DLD1 (cell line): Measurements from ENCODE around the gene ZNF225.
"Not testable (repeated sequence)": the region's sequence is repeated elsewhere in the genome, so short reads cannot be mapped to it uniquely, and the experiment has no call there.

Experiments used
- in situ Hi-C: cut with HindIII; loops from 2 replicates; pipeline ENCODE4 v1.10.0; 2017; ENCODE audit warnings: low sequenced_read_pairs

ZNF225 gene

DNA sequence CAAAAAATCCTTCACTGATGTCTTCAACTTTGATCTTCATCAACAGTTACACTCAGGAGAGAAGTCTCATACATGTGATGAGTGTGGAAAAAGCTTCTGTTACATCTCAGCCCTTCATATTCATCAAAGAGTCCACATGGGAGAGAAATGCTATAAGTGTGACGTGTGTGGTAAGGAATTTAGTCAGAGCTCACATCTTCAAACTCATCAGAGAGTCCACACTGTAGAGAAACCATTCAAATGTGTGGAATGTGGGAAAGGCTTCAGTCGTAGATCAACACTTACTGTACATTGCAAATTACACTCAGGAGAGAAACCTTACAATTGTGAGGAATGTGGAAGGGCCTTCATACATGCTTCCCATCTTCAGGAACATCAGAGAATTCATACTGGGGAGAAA is 43.3 kb downstream of the ZNF225 start:
- in situ Hi-C loops = no loop called here

DNA sequence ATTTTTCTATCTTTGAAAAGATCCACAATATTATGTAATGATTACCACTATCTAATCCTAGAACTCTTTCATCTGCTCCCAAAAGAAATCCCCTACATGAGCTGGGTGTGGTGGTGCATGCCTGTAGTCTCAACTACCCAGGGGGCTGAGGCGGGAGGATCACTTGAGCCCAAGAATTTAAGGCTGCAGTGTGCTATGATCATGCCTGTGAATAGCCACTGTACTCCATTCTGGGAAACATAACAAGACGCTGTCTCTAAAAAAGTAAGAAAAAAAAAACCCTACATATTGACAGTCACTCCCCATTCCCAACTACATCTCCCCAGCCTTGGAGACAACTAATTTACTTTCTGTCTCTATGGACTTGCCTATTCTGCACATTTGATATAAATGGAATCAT is 50.6 kb downstream of the ZNF225 start:
- in situ Hi-C loops = no loop called here

DNA sequence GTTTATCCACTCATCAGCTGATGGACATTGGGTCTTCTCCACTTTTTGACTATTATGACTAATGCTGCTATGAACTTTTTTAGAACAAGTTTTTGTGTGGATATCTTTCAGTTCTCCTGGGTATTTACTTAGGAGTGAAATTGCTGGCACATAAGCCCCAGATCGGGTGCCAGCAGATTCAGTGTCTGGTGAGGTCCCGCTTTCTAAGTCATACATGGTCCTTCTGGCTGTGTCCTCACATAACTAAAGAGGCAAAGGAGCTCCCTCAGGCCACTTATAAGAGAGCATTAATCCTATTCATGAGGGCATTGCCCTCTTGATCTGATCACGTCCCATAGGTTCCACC is 51.1 kb downstream of the ZNF225 start:
- in situ Hi-C loops = no loop called here

DNA sequence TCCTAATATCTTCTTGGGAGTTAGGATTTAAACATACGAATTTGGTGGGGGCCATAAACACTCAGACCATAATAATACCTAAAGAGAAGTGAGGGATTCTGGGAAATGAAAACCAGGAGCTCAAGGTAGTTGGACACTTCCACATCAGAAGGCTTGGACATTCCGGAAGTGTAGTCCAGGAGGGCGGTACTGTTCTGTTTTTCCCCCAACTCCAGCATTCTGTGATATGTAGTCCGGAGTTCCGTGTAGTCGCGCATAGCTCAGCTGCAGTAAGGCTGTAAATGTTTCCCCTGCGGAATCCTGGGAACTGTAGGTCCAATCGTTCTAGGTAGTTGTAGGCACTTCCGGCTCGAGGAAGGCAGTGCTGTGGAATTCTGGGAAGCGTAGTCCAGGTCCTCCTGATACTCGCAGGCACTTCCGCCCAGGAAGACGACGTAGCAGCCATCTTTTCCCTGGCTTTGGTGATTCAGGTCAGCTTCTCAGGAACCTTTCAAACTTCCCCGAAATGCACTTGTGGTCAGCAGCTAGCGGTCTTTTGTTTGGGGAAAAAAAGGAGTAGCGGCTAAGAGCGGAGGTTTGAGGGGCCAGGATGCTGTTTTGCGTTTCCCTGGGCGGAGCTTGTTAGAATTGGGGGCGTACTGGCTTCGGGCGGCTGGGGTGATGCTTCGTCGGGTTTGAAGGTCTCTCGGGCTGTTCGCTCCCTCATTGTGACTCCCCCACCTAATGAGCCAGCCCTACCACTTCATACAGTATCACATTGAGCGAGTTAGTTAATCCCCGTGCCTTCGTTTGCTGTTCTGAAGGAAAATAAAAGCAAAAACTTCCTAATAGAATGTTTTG is 51.7 kb downstream of the ZNF225 start, which contains the start of gene ZNF226:
ZNF226 (plus strand) TSS at position 428 of the 840 bp plus-strand sequence. CDS start 4,981 bp downstream, outside the sequence.
- in situ Hi-C loops = no loop called here

DNA sequence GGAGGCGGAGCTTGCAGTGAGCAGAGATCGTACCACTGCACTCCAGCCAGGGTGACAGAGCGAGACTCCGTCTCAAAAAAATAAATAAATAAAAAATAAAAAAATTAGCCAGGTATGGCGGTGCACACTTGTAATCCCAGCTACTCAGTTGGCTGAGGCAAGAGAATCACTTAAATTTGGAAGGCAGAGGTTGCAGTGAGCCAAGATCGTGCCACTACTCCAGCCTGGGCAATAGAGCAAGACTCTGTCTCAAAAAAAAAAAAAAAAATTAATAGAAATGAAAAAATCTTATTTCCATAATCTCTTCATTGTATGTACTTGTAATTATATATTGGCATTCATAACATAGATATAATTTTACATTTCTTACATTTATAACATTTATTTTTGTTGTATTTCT is 57.5 kb downstream of the ZNF225 start:
- in situ Hi-C loops = not testable (repeated sequence)

DNA sequence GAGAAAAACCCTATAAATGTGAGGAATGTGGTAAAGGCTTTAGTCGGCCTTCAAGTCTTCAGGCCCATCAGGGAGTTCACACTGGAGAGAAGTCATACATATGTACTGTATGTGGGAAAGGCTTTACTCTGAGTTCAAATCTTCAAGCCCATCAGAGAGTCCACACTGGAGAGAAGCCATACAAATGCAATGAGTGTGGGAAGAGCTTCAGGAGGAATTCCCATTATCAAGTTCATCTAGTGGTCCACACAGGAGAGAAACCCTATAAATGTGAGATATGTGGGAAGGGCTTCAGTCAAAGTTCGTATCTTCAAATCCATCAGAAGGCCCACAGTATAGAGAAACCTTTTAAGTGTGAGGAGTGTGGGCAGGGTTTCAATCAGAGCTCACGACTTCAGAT is 63.4 kb downstream of the ZNF225 start:
- in situ Hi-C loops = no loop called here

DNA sequence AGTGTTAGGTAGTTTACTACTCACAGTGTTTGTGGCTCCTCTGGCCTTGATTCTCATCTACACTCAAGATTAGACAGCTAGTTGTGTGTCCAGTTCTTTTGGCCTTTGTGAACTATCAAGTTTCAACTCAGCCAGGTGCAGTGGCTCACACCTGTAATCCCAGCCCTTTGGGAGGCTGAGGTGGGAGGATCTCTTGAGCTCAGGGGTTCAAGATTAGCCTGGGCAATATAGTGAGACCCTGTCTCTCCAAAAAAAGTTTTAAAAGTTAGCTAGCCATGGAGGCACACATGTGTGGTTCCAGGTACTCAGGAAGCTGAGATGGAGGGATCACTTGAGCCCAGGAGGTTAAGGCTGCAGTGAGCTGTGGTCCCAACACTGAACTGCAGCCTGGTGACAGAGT is 67.8 kb downstream of the ZNF225 start:
- in situ Hi-C loops = no loop called here

DNA sequence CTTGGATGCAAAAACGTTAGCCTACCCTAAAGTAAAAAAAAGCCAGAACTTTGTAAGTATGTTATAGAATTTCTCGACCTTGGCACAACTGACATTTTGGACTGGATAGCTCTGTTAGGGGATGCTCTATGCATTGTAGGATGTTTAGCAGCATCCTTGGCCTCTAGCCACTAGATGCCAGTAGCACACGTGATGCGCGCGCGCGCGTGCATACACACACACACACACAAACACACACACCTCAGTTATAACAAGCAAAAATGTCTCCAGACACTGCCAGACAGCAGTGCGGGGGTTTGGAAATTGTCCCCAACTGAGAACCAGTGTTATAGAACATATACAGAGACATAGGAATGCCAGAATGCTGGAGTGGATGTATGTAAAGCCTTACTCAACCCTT is 68.9 kb downstream of the ZNF225 start:
- in situ Hi-C loops = no loop called here
